ENCODE results near the gene HOXD1. TPM values are rescaled to one million over a fixed set of nuclear protein-coding genes. Genes with fewer than 3 reads are reported as not detected.

HOXD1 gene
- total RNA-seq, 2 donors from 2014 or later = 2.3 to 6.1 TPM

DNA sequence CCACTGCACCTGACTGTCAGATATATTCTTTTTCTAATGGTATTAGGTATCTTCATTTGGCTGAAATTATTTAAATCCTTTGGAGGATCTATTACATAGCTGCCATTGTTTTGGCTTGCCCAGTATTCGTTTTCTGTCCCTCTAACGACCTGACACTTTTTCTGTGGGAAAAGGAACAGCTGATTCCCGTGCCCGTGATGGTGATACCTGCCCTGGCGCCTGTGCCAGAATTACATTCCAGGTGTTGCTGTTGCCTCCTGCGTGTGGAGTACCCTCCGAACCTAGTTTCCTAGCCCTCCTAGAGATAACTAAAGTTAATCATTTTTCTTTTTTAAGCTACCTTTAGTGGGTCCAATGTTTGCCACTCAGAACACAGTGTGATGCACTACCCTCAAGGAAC is 14.0 kb downstream of the HOXD1 start:
- no peak for TF ChIP-seq POLR2AphosphoS5 (IDR thresholded peaks at IDR 0.05)
- TF ChIP-seq, protein P1, sequence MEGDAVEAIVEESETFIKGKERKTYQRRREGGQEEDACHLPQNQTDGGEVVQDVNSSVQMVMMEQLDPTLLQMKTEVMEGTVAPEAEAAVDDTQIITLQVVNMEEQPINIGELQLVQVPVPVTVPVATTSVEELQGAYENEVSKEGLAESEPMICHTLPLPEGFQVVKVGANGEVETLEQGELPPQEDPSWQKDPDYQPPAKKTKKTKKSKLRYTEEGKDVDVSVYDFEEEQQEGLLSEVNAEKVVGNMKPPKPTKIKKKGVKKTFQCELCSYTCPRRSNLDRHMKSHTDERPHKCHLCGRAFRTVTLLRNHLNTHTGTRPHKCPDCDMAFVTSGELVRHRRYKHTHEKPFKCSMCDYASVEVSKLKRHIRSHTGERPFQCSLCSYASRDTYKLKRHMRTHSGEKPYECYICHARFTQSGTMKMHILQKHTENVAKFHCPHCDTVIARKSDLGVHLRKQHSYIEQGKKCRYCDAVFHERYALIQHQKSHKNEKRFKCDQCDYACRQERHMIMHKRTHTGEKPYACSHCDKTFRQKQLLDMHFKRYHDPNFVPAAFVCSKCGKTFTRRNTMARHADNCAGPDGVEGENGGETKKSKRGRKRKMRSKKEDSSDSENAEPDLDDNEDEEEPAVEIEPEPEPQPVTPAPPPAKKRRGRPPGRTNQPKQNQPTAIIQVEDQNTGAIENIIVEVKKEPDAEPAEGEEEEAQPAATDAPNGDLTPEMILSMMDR (IDR thresholded peaks at IDR 0.05) = no peak
- TF ChIP-seq POLR2A (IDR thresholded peaks at IDR 0.05) = no peak
- H3K9me3 ChIP-seq = no peaks in the 10 kb centered on the region
- H3K36me3 ChIP-seq = no peaks in the 10 kb centered on the region
- no peak for DNase-seq (ENCODE audit: low spot score)
- 79% methylated on average over 7 of the region's 7 CpGs for WGBS
- intact Hi-C loops (cut with DNase I) = no loop called here
- no peaks in the 10 kb centered on the region for H3K4me1 ChIP-seq (replicated peaks)
- no peak overlapping the region for H3K27ac ChIP-seq
- no peaks in the 10 kb centered on the region for H3K27me3 ChIP-seq (replicated peaks; ENCODE audit: insufficient read depth)
- H3K4me3 ChIP-seq = no peak overlapping the region

DNA sequence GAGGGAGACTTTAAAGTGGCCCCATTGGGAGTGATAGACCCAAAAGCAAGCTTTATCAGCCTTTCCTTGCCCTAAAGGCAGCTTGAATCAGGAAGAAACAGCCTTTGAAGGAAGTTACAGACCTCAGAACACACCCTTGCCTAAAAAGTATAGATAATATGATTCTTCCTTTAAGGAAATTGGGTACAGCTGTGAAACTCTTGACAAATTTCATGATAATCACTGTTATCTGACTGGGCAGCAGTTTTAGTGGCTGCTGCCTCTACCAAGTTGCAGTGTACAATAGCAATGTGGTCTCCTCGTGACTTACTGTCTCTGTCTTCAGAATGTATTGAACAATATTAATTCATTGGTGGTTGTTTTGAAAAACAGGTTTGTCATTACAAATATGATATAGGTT is 16.7 kb downstream of the HOXD1 start:
- 81% methylated on average over 1 of the region's 1 CpG for WGBS
- Histone ChIP-seq H3K36me3 (no peaks in the 10 kb centered on the region), H3K4me1 (replicated peaks) (no peaks in the 10 kb centered on the region), H3K4me3 (no peak overlapping the region), H3K9me3 (no peaks in the 10 kb centered on the region), H3K27me3 (replicated peaks; ENCODE audit: insufficient read depth) (no peaks in the 10 kb centered on the region), H3K27ac (no peak overlapping the region)
- DNase-seq (ENCODE audit: low spot score) = no peak
- no peak for TF ChIP-seq POLR2AphosphoS5 (IDR thresholded peaks at IDR 0.05)
- TF ChIP-seq, protein P1 (IDR thresholded peaks at IDR 0.05) = no peak
- no peak for TF ChIP-seq POLR2A (IDR thresholded peaks at IDR 0.05)
- intact Hi-C loops (cut with DNase I) = no loop called here

DNA sequence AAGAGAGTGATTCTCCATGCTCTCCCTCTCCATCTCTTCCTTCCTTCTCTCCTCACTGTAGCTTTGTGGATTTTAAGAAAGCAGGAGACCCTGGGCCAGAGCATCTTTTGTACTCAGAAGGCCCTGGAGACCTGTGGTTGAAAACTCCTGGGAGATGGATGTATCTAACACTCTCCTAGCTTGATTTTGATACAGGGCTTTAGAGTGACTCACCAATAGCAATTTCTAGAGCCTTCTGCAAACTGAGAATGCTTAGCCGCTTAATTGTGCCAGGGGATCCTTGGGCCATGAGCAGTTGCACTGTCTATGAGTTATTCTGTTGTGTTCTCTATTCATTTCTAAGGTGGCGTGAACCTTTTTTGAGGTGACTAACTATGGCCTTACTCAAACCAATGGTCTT is 17.7 kb downstream of the HOXD1 start:
- Histone ChIP-seq H3K27ac (no peak overlapping the region), H3K9me3 (no peaks in the 10 kb centered on the region), H3K27me3 (replicated peaks; ENCODE audit: insufficient read depth) (no peaks in the 10 kb centered on the region), H3K4me1 (replicated peaks) (no peaks in the 10 kb centered on the region), H3K4me3 (no peak overlapping the region), H3K36me3 (no peaks in the 10 kb centered on the region)
- DNase-seq (ENCODE audit: low spot score) = no peak
- TF ChIP-seq POLR2AphosphoS5 (IDR thresholded peaks at IDR 0.05) (no peak), POLR2A (IDR thresholded peaks at IDR 0.05) (no peak)
- TF ChIP-seq, protein P1 (IDR thresholded peaks at IDR 0.05) = no peak
- WGBS = 94% methylated on average over 2 of the region's 2 CpGs
- intact Hi-C loops (cut with DNase I) = no loop called here

DNA sequence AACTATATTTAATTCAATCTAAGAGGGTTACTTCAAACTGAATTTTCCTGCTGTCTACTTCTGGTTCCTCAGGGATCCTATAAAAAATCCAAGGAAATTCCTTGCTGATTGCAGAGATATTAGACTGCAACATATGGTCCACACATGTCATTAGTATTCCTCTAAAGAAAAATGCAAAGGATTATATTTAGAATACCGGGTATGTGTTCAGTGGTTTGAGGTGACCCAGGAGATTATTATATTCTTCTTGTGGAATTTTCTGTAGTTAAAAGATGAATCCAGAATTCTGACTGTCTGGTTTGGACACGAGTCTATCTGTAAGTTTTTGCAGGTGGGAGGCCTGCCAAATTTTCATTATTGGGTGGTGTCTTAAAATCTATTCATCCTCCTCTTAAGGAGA is 18.2 kb downstream of the HOXD1 start:
- Histone ChIP-seq H3K27ac (no peak overlapping the region), H3K36me3 (no peaks in the 10 kb centered on the region), H3K4me3 (no peak overlapping the region), H3K4me1 (replicated peaks) (no peaks in the 10 kb centered on the region), H3K27me3 (replicated peaks; ENCODE audit: insufficient read depth) (no peaks in the 10 kb centered on the region), H3K9me3 (no peaks in the 10 kb centered on the region)
- DNase-seq (ENCODE audit: low spot score) = no peak
- TF ChIP-seq POLR2AphosphoS5 (IDR thresholded peaks at IDR 0.05) (no peak), POLR2A (IDR thresholded peaks at IDR 0.05) (no peak)
- TF ChIP-seq, protein P1 (IDR thresholded peaks at IDR 0.05) = no peak
- intact Hi-C loops (cut with DNase I) = no loop called here
- WGBS = 50% methylated on average over 2 of the region's 2 CpGs

DNA sequence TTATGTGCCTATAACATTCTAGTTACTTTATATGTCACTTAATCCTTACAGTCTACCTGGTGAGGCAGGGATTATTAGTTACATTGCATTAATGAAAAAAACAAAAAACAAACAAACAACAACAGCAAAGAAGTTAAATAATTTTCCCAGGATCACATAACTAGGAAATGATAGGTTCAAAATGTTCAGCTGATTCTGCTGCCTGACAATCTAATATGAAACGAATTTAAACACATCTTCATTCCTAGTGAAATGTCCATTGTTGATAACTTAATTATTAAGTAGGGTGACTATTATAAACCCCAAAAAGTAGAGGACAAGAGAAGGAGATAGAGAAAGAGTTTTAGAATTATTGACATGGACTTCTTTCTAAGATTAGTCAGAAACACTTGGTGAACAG is 22.6 kb downstream of the HOXD1 start:
- no peaks in the 10 kb centered on the region for H3K27me3 ChIP-seq (replicated peaks; ENCODE audit: insufficient read depth)
- H3K27ac ChIP-seq = no peak overlapping the region
- TF ChIP-seq, protein P1 (IDR thresholded peaks at IDR 0.05) = no peak
- TF ChIP-seq POLR2A (IDR thresholded peaks at IDR 0.05) (no peak), POLR2AphosphoS5 (IDR thresholded peaks at IDR 0.05) (no peak)
- intact Hi-C loops (cut with DNase I) = no loop called here
- H3K36me3 ChIP-seq = no peaks in the 10 kb centered on the region
- DNase-seq (ENCODE audit: low spot score) = no peak
- no peaks in the 10 kb centered on the region for H3K9me3 ChIP-seq
- H3K4me3 ChIP-seq = no peak overlapping the region
- no peaks in the 10 kb centered on the region for H3K4me1 ChIP-seq (replicated peaks)
- WGBS = 50% methylated on average over 1 of the region's 1 CpG

All from prostate gland (tissue), 2 donors.